WTC11 (cell line): ENCODE results near the gene RAB1A. TPM values are rescaled to one million over a fixed set of nuclear protein-coding genes. Genes with fewer than 3 reads are reported as not detected.

Experiments
- ATAC-seq: fragments of 200-7000 bp; cut with Tn5 transposase; 2 replicates; pipeline ENCODE4 v1.10.0; 2021; ENCODE audit warnings: mild to moderate bottlenecking, moderate library complexity
- CTCF ChIA-PET: fragments of 300-600 bp; sonication (Branson Sonifier 250); formaldehyde crosslinking; loops from one replicate; lab custom pipeline; 2021; ENCODE audit warnings: antibody characterized with exemption; lab: Charles Lee
- POLR2A ChIA-PET: fragments of 350-600 bp; sonication (Branson Sonifier 250); formaldehyde crosslinking; loops from one replicate; lab custom pipeline; 2021; ENCODE audit warnings: antibody characterized with exemption; lab: Charles Lee
- DNase-seq: peaks from one replicate; pipeline ENCODE4 v3.0.0; 2021; ENCODE audit warnings: low spot score
- H3K27ac Mint-ChIP-seq: 2 replicates; pipeline ENCODE4 v1.8.0; 2021; ENCODE audit warnings: mixed read lengths
- H3K27me3 Mint-ChIP-seq: 2 replicates; pipeline ENCODE4 v1.8.0; 2021; ENCODE audit warnings: low read depth, mild to moderate bottlenecking, moderate library complexity, mixed read lengths
- H3K36me3 Mint-ChIP-seq: 2 replicates; pipeline ENCODE4 v1.8.0; 2021; ENCODE audit warnings: mixed read lengths
- H3K4me1 Mint-ChIP-seq: 2 replicates; pipeline ENCODE4 v1.8.0; 2022; ENCODE audit warnings: mixed read lengths
- H3K4me3 Mint-ChIP-seq: 2 replicates; pipeline ENCODE4 v1.8.0; 2021; ENCODE audit warnings: mild to moderate bottlenecking, moderate library complexity, mixed read lengths
- H3K9me3 Mint-ChIP-seq: 2 replicates; pipeline ENCODE4 v1.8.0; 2021; ENCODE audit warnings: mixed read lengths
- CREB1 ChIP-seq: sonication (generic); formaldehyde crosslinking; IDR thresholded peaks from 2 replicates; pipeline ENCODE4 v1.8.0; 2023; ENCODE audit warnings: mild to moderate bottlenecking, missing genetic modification reagents
- ELF4 ChIP-seq: sonication (generic); formaldehyde crosslinking; IDR thresholded peaks from 2 replicates; pipeline ENCODE4 v1.8.1; 2022; ENCODE audit warnings: low read depth, mild to moderate bottlenecking, moderate library complexity, missing genetic modification reagents
- FOXP1 ChIP-seq: sonication (generic); formaldehyde crosslinking; IDR thresholded peaks from 2 replicates; pipeline ENCODE4 v1.8.0; 2022; ENCODE audit warnings: missing genetic modification reagents, mild to moderate bottlenecking, moderate library complexity, borderline replicate concordance
- HMGA2 ChIP-seq: fragments of 250-450 bp; sonication (Bioruptor Pico); IDR thresholded peaks from 2 replicates; pipeline ENCODE4 v1.4.0; 2021; ENCODE audit warnings: mild to moderate bottlenecking, moderate library complexity
- IRF2 ChIP-seq: sonication (generic); formaldehyde crosslinking; IDR thresholded peaks from 2 replicates; pipeline ENCODE4 v1.8.0; 2022; ENCODE audit warnings: low read depth, missing genetic modification reagents, borderline replicate concordance
- JUN ChIP-seq: sonication (generic); formaldehyde crosslinking; IDR thresholded peaks from 2 replicates; pipeline ENCODE4 v1.8.0; 2023; ENCODE audit warnings: mild to moderate bottlenecking, missing genetic modification reagents
- MXD4 ChIP-seq: fragments of 250-450 bp; sonication (Bioruptor Pico); IDR thresholded peaks from 2 replicates; pipeline ENCODE4 v1.8.0; 2021; ENCODE audit warnings: mild to moderate bottlenecking, moderate library complexity, borderline replicate concordance
- NFE2L1 ChIP-seq: sonication (generic); formaldehyde crosslinking; IDR thresholded peaks from 2 replicates; pipeline ENCODE4 v1.8.1; 2023; ENCODE audit warnings: missing genetic modification reagents
- NR1H2 ChIP-seq: sonication (generic); formaldehyde crosslinking; IDR thresholded peaks from 2 replicates; pipeline ENCODE4 v1.9.0; 2021; ENCODE audit warnings: mild to moderate bottlenecking, moderate library complexity, missing genetic modification reagents
- NR2C2 ChIP-seq: sonication (generic); formaldehyde crosslinking; IDR thresholded peaks from 2 replicates; pipeline ENCODE4 v1.8.0; 2022; ENCODE audit warnings: mild to moderate bottlenecking, missing genetic modification reagents
- NR3C1 ChIP-seq: sonication (generic); formaldehyde crosslinking; conservative IDR thresholded peaks from 2 replicates; pipeline ENCODE4 v1.8.1; 2023; ENCODE audit warnings: low read depth, mild to moderate bottlenecking, missing genetic modification reagents
- RELA ChIP-seq: sonication (generic); formaldehyde crosslinking; IDR thresholded peaks from 2 replicates; pipeline ENCODE4 v1.8.1; 2022; ENCODE audit warnings: missing genetic modification reagents, mild to moderate bottlenecking, borderline replicate concordance
- SMAD3 ChIP-seq: sonication (generic); formaldehyde crosslinking; IDR thresholded peaks from 2 replicates; pipeline ENCODE4 v1.8.0; 2022; ENCODE audit warnings: missing genetic modification reagents, mild to moderate bottlenecking, borderline replicate concordance
- SMAD4 ChIP-seq: sonication (generic); formaldehyde crosslinking; IDR thresholded peaks from 2 replicates; pipeline ENCODE4 v1.8.0; 2022; ENCODE audit warnings: mild to moderate bottlenecking, missing genetic modification reagents
- SP1 ChIP-seq: sonication (generic); formaldehyde crosslinking; conservative IDR thresholded peaks from 2 replicates; pipeline ENCODE4 v1.8.1; 2022; ENCODE audit warnings: missing genetic modification reagents
- ZBTB43 ChIP-seq: sonication (generic); formaldehyde crosslinking; IDR thresholded peaks from 2 replicates; pipeline ENCODE4 v1.8.1; 2023; ENCODE audit warnings: mild to moderate bottlenecking, missing genetic modification reagents
- ZNF138 ChIP-seq: sonication (generic); formaldehyde crosslinking; conservative IDR thresholded peaks from 2 replicates; pipeline ENCODE4 v1.8.1; 2022; ENCODE audit warnings: mild to moderate bottlenecking, moderate library complexity, missing genetic modification reagents
- ZNF232 ChIP-seq: sonication (generic); formaldehyde crosslinking; IDR thresholded peaks from 2 replicates; pipeline ENCODE4 v1.8.0; 2022; ENCODE audit warnings: mild to moderate bottlenecking, missing genetic modification reagents
- ZNF396 ChIP-seq: fragments of 250-450 bp; sonication (Bioruptor Pico); IDR thresholded peaks from 2 replicates; pipeline ENCODE4 v1.8.0; 2021; ENCODE audit warnings: mild to moderate bottlenecking, moderate library complexity, borderline replicate concordance
- ZNF416 ChIP-seq: fragments of 250-450 bp; sonication (Bioruptor Pico); IDR thresholded peaks from 2 replicates; pipeline ENCODE4 v1.9.0; 2021; ENCODE audit warnings: mild to moderate bottlenecking, inconsistent platforms
- total RNA-seq: library from RNA; stranded (reverse); gene quantifications from 3 replicates; pipeline ENCODE4 v1.2.3, GENCODE V29; 2021
- TF ChIP-seq, protein P1 (sequence below): fragments of 250-450 bp; sonication (Bioruptor Pico); IDR thresholded peaks from 2 replicates; pipeline ENCODE4 v1.9.0; 2021; ENCODE audit warnings: mild to moderate bottlenecking, borderline replicate concordance
- TF ChIP-seq, protein P2 (sequence below): fragments of 250-450 bp; sonication (Bioruptor Pico); IDR thresholded peaks from 2 replicates; pipeline ENCODE4 v1.9.0; 2021; ENCODE audit warnings: mild to moderate bottlenecking
- TF ChIP-seq, protein P3 (sequence below): sonication (generic); formaldehyde crosslinking; conservative IDR thresholded peaks from 2 replicates; pipeline ENCODE4 v1.8.1; 2023; ENCODE audit warnings: mild to moderate bottlenecking, low read depth, missing genetic modification reagents, moderate library complexity
- TF ChIP-seq, protein P4 (sequence below): sonication (generic); formaldehyde crosslinking; IDR thresholded peaks from 2 replicates; pipeline ENCODE4 v1.8.0; 2022; ENCODE audit warnings: mild to moderate bottlenecking, missing genetic modification reagents

The RAB1A gene
- total RNA-seq, 1 experiment from 2014 or later, result 114 TPM

GRCh38 chr2:65097844-65098243 is 32.1 kb downstream of the RAB1A start:
- no peaks in the 10 kb centered on the region for H3K27me3 Mint-ChIP-seq
- no peak overlapping the region for H3K27ac Mint-ChIP-seq
- CTCF ChIA-PET, result no interaction called here
- ATAC-seq (no peak), DNase-seq (no peak)
- H3K9me3 Mint-ChIP-seq, result no peaks in the 10 kb centered on the region
- no peak for TF ChIP-seq ELF4 (CRISPR knock-in tag)
- no peak for TF ChIP-seq FOXP1 (CRISPR knock-in tag)
- TF ChIP-seq HMGA2 (CRISPR knock-in tag), result no peak
- no peak for TF ChIP-seq ZNF138
- no peak for TF ChIP-seq SMAD3 (CRISPR knock-in tag)
- TF ChIP-seq IRF2 (CRISPR knock-in tag), result no peak
- TF ChIP-seq, protein P1, sequence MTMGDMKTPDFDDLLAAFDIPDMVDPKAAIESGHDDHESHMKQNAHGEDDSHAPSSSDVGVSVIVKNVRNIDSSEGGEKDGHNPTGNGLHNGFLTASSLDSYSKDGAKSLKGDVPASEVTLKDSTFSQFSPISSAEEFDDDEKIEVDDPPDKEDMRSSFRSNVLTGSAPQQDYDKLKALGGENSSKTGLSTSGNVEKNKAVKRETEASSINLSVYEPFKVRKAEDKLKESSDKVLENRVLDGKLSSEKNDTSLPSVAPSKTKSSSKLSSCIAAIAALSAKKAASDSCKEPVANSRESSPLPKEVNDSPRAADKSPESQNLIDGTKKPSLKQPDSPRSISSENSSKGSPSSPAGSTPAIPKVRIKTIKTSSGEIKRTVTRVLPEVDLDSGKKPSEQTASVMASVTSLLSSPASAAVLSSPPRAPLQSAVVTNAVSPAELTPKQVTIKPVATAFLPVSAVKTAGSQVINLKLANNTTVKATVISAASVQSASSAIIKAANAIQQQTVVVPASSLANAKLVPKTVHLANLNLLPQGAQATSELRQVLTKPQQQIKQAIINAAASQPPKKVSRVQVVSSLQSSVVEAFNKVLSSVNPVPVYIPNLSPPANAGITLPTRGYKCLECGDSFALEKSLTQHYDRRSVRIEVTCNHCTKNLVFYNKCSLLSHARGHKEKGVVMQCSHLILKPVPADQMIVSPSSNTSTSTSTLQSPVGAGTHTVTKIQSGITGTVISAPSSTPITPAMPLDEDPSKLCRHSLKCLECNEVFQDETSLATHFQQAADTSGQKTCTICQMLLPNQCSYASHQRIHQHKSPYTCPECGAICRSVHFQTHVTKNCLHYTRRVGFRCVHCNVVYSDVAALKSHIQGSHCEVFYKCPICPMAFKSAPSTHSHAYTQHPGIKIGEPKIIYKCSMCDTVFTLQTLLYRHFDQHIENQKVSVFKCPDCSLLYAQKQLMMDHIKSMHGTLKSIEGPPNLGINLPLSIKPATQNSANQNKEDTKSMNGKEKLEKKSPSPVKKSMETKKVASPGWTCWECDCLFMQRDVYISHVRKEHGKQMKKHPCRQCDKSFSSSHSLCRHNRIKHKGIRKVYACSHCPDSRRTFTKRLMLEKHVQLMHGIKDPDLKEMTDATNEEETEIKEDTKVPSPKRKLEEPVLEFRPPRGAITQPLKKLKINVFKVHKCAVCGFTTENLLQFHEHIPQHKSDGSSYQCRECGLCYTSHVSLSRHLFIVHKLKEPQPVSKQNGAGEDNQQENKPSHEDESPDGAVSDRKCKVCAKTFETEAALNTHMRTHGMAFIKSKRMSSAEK (CRISPR knock-in tag), result no peak
- no peak for TF ChIP-seq SP1 (CRISPR knock-in tag)
- TF ChIP-seq, protein P2, sequence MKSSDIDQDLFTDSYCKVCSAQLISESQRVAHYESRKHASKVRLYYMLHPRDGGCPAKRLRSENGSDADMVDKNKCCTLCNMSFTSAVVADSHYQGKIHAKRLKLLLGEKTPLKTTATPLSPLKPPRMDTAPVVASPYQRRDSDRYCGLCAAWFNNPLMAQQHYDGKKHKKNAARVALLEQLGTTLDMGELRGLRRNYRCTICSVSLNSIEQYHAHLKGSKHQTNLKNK (CRISPR knock-in tag), result no peak
- TF ChIP-seq JUN (CRISPR knock-in tag), result no peak
- no peak for TF ChIP-seq NR1H2 (CRISPR knock-in tag)
- H3K4me1 Mint-ChIP-seq, result no peaks in the 10 kb centered on the region
- H3K36me3 Mint-ChIP-seq, result peaks cover 41% of the 10 kb centered on the region
- POLR2A ChIA-PET, result no interaction called here
- no peak overlapping the region for H3K4me3 Mint-ChIP-seq

DNA sequence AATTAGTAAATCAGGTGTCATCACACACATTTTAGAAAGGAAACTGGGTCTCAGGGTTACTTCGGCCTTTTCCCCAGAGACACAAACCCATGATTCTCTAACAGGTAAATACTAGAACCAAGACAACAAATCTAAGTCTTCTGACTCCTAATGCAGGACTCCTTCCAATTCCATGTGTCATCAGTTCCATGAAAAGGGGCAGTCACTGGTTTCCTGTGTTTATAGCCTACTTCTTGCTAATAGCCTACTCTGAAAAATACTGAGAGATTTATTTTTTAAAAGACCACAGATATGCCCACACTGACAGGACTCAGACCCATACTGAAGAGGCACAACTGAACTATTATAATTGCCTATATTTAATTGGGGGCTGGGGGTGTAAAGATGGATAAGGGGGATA is 33.0 kb downstream of the RAB1A start:
- peaks cover 43% of the 10 kb centered on the region for H3K36me3 Mint-ChIP-seq
- no peaks in the 10 kb centered on the region for H3K4me1 Mint-ChIP-seq
- ChIA-PET POLR2A (no interaction called here), CTCF (no interaction called here)
- no peak overlapping the region for H3K4me3 Mint-ChIP-seq
- no peak for ATAC-seq
- no peaks in the 10 kb centered on the region for H3K9me3 Mint-ChIP-seq
- H3K27me3 Mint-ChIP-seq, result no peaks in the 10 kb centered on the region
- no peak for DNase-seq
- H3K27ac Mint-ChIP-seq, result no peak overlapping the region
- TF ChIP-seq ZNF416, result no peak
- no peak for TF ChIP-seq MXD4 (CRISPR knock-in tag)
- no peak for TF ChIP-seq ZBTB43 (CRISPR knock-in tag)
- TF ChIP-seq, protein P3, sequence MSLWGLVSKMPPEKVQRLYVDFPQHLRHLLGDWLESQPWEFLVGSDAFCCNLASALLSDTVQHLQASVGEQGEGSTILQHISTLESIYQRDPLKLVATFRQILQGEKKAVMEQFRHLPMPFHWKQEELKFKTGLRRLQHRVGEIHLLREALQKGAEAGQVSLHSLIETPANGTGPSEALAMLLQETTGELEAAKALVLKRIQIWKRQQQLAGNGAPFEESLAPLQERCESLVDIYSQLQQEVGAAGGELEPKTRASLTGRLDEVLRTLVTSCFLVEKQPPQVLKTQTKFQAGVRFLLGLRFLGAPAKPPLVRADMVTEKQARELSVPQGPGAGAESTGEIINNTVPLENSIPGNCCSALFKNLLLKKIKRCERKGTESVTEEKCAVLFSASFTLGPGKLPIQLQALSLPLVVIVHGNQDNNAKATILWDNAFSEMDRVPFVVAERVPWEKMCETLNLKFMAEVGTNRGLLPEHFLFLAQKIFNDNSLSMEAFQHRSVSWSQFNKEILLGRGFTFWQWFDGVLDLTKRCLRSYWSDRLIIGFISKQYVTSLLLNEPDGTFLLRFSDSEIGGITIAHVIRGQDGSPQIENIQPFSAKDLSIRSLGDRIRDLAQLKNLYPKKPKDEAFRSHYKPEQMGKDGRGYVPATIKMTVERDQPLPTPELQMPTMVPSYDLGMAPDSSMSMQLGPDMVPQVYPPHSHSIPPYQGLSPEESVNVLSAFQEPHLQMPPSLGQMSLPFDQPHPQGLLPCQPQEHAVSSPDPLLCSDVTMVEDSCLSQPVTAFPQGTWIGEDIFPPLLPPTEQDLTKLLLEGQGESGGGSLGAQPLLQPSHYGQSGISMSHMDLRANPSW (CRISPR knock-in tag), result no peak
- TF ChIP-seq NR2C2 (CRISPR knock-in tag), result no peak
- TF ChIP-seq IRF2 (CRISPR knock-in tag), result no peak
- TF ChIP-seq ZNF396, result no peak
- TF ChIP-seq NR3C1 (CRISPR knock-in tag), result no peak
- no peak for TF ChIP-seq RELA (CRISPR knock-in tag)
- no peak for TF ChIP-seq ZNF232 (CRISPR knock-in tag)
- TF ChIP-seq SMAD4, result no peak
- no peak for TF ChIP-seq CREB1
- no peak for TF ChIP-seq ZNF138
- TF ChIP-seq, protein P4, sequence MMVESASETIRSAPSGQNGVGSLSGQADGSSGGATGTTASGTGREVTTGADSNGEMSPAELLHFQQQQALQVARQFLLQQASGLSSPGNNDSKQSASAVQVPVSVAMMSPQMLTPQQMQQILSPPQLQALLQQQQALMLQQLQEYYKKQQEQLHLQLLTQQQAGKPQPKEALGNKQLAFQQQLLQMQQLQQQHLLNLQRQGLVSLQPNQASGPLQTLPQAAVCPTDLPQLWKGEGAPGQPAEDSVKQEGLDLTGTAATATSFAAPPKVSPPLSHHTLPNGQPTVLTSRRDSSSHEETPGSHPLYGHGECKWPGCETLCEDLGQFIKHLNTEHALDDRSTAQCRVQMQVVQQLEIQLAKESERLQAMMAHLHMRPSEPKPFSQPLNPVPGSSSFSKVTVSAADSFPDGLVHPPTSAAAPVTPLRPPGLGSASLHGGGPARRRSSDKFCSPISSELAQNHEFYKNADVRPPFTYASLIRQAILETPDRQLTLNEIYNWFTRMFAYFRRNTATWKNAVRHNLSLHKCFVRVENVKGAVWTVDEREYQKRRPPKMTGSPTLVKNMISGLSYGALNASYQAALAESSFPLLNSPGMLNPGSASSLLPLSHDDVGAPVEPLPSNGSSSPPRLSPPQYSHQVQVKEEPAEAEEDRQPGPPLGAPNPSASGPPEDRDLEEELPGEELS (CRISPR knock-in tag), result no peak
- TF ChIP-seq NFE2L1, result no peak
